UCSD-AML1 (cell line): ENCODE data around the gene DNAH8.

Experiments
- DNase-seq: peaks from one replicate; lab custom pipeline; 2025; ENCODE audit not compliant: unreplicated experiment; lab: John Stamatoyannopoulos, UW

The DNAH8 gene

GRCh38 chr6:39062014-39062740, 347.1 kb downstream of the DNAH8 start:
- no peak for DNase-seq

GRCh38 chr6:39063526-39063925, 348.4 kb downstream of the DNAH8 start:
- DNase-seq, result no peak

- DNase-seq, result no peak
Measured at GRCh38 chr6:39065561-39065960, 350.4 kb downstream of the DNAH8 start.

- no peak for DNase-seq
Measured at GRCh38 chr6:39068391-39068790, 353.3 kb downstream of the DNAH8 start.

- no peak for DNase-seq
Measured at GRCh38 chr6:39072830-39073229, 357.7 kb downstream of the DNAH8 start.

GRCh38 chr6:39073471-39074355, 358.6 kb downstream of the DNAH8 start:
- no peak for DNase-seq

- DNase-seq, result no peak
Measured at GRCh38 chr6:39074486-39074885, 359.4 kb downstream of the DNAH8 start.

GRCh38 chr6:39075010-39075686, 360.0 kb downstream of the DNAH8 start:
- no peak for DNase-seq

GRCh38 chr6:39075807-39076622, 360.9 kb downstream of the DNAH8 start:
- no peak for DNase-seq

GRCh38 chr6:39076623-39077535, 361.8 kb downstream of the DNAH8 start:
- no peak for DNase-seq

- no peak for DNase-seq
Measured at GRCh38 chr6:39077882-39078594, 362.9 kb downstream of the DNAH8 start.

- no peak for DNase-seq
Measured at GRCh38 chr6:39078695-39079094, 363.6 kb downstream of the DNAH8 start.

GRCh38 chr6:39079197-39080125, 364.4 kb downstream of the DNAH8 start:
- no peak for DNase-seq
